G401 (cell line): ENCODE measurements around the gene RPLP1. TPM values are rescaled to one million over a fixed set of nuclear protein-coding genes. Genes with fewer than 3 reads are reported as not detected.

Source experiments
- total RNA-seq: library from RNA; depleted of rRNA; stranded (reverse); fragments of >200 nt; shearing (Covaris generic); gene quantifications from 2 replicates; pipeline ENCODE4 v1.2.3, GENCODE V29; 2014; rRNA removed

RPLP1 gene
- total RNA-seq, 1 experiment from 2014 or later, result 49.4 TPM

Other genes with a start within 250 kb of the RPLP1 start
- gene PAQR5, start 153.9 kb upstream of the RPLP1 start, total RNA-seq, result under 0.01 and 0.03 TPM in 2 replicates
- gene KIF23, start 38.5 kb upstream of the RPLP1 start, total RNA-seq, result 24.3 and 46.1 TPM in 2 replicates